ENCODE results near the gene C1orf53.

- TF ChIP-seq CTCF (IDR thresholded peaks at IDR 0.05) (no peak), POLR2A (IDR thresholded peaks at IDR 0.05) (no peak)
These were observed 36.6 kb upstream of the C1orf53 start for GRCh38 chr1:197865809-197866208.
